ENCODE results near the gene SMG7. TPM values are rescaled to one million over a fixed set of nuclear protein-coding genes. Genes with fewer than 3 reads are reported as not detected.

The SMG7 gene
- total and polyA plus RNA-seq, 10 of the 15 experiments (the other 5 are each of a cell fraction or from before 2014, with no cell fraction given) = 9.5 to 65.4 (median 42.7) TPM

- in situ Hi-C loops (cut with MboI) = loop anchor here (10.0 kb wide), 2 partner anchors 259 to 659 kb away; no protein-coding TSS in a partner anchor
- no peak for TF ChIP-seq BCL3 (IDR thresholded peaks at IDR 0.05; ENCODE audit: borderline replicate concordance, insufficient read depth, low read depth, low read length, poor library complexity, severe bottlenecking)
- TF ChIP-seq PRDM15 (CRISPR knock-in tag; IDR thresholded peaks at IDR 0.05) = no peak
- peak; percentile 62; the same call in 1 of the 2 replicates for TF ChIP-seq SMC3 (IDR thresholded peaks at IDR 0.05; ENCODE audit: borderline replicate concordance, low read length)
- TF ChIP-seq RAD51 (IDR thresholded peaks at IDR 0.05) = no peak
- no peak for TF ChIP-seq ZNF592 (IDR thresholded peaks at IDR 0.05)
- peak; percentile 65 to 66 (median 65) for TF ChIP-seq CTCF (IDR thresholded peaks at IDR 0.05 in 2 of 3, conservative IDR thresholded peaks at IDR 0.05 in 1 of 3; ENCODE audit: control insufficient read depth in 2 of 3, extremely low read depth in 1 of 3, insufficient read depth in 1 of 3, low read depth in 3 of 3, low read length in 3 of 3)
- TF ChIP-seq POLR2AphosphoS2 (IDR thresholded peaks at IDR 0.05; ENCODE audit: low read depth, low read length) = no peak
- no peak for TF ChIP-seq NR2C2 (IDR thresholded peaks at IDR 0.05; ENCODE audit: borderline replicate concordance, control insufficient read depth, insufficient read length, low read depth)
- 0 out of 2 replicates have a peak, but pooled peaks have one; percentile 19 for TF ChIP-seq YY1 (IDR thresholded peaks at IDR 0.05; ENCODE audit: low read depth, low read length)
- no peak for TF ChIP-seq MTA3 (IDR thresholded peaks at IDR 0.05; ENCODE audit: borderline replicate concordance, low read length)
These were observed 71.4 kb downstream of the SMG7 start for GRCh38 chr1:183543619-183544204.

More at GRCh38 chr1:183543619-183544204, 71.4 kb downstream of the SMG7 start:
- no peak overlapping the region for H3K9ac ChIP-seq (ENCODE audit: control insufficient read depth, insufficient read depth, low read length)
- FAIRE-seq (peak; percentile 66), DNase-seq (ENCODE audit: low read depth, low spot score) (peak; percentile 19), ATAC-seq (peak; percentile 95)
- no peaks in the 10 kb centered on the region for H3K4me1 ChIP-seq (ENCODE audit: control insufficient read depth, insufficient read depth, low read length)
- POLR2A ChIA-PET = no interaction called here
- BruUV-seq (replicated peaks) = no TSS peak
- no peak overlapping the region for H3K4me3 ChIP-seq
- WGBS (ENCODE audit: insufficient coverage, insufficient replicate concordance, low lambda C conversion rate, missing lambda C conversion rate) = 43% methylated on average over 2 of the region's 2 CpGs
- H4K20me1 ChIP-seq (ENCODE audit: control insufficient read depth, insufficient read depth) = no peaks in the 10 kb centered on the region
- H3K79me2 ChIP-seq (ENCODE audit: control insufficient read depth, insufficient read depth, low read length) = no peaks in the 10 kb centered on the region
- no peak overlapping the region for H2AFZ ChIP-seq (ENCODE audit: control insufficient read depth, low read depth, low read length)
- H3K27me3 ChIP-seq (replicated peaks in 1 of 2; ENCODE audit: control insufficient read depth in 2 of 2, insufficient read depth in 2 of 2, low read length in 1 of 2) = no peaks in the 10 kb centered on the region
- no peaks in the 10 kb centered on the region for H3K9me3 ChIP-seq (replicated peaks; ENCODE audit: control insufficient read depth, insufficient read depth, low read length)
- SMC1A ChIA-PET (ENCODE audit: uncharacterized antibody, unreplicated experiment) = no interaction called here
- RAD21 ChIA-PET (ENCODE audit: unreplicated experiment) = no interaction called here
- no peak overlapping the region for H3K4me2 ChIP-seq (ENCODE audit: control insufficient read depth, insufficient read depth)
- intact Hi-C loops (cut with micrococcal nuclease; ENCODE audit: unreplicated experiment) = loop anchor here (2.0 to 10.0 kb wide), 2 partner anchors 73 to 579 kb away; no protein-coding TSS in a partner anchor
- CTCF ChIA-PET = no interaction called here
- H3K27ac ChIP-seq (ENCODE audit: control insufficient read depth, insufficient read depth) = no peak overlapping the region
- H3K36me3 ChIP-seq (ENCODE audit: control insufficient read depth in 2 of 2, insufficient read depth in 2 of 2, low read length in 1 of 2) = peaks cover 23 to 58% of the 10 kb centered on the region in 2 experiments

Data from GM12878 (cell line).